ENCODE measurements around the gene FBL. TPM values are rescaled to one million over a fixed set of nuclear protein-coding genes. Genes with fewer than 3 reads are reported as not detected.
"Not testable (repeated sequence)": the region's sequence is repeated elsewhere in the genome, so short reads cannot be mapped to it uniquely, and the experiment has no call there.

The FBL gene
- total RNA-seq, 1 experiment from 2014 or later: 575 TPM

DNA sequence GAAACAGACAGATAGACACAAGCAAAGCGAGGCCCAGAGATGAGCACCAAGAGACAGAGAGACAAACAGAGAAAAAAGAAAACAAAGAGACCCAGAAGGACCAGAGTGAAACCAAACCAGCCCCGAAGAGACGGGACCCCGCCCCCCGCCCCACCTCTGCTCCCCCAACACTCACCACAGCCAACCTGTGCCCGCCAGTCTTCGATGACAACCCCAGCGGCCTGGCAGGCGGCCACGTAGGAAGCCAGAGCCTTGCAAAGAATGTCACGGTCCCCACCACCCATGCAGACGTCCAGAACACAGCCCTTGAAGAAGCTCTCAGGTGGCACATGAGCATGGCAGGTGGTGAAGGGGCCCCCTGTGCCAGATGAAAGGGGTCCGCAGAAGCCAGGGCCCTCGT is 31.3 kb upstream of the FBL start:
- not testable (repeated sequence) for DNase-seq (ENCODE audit: low spot score)

DNA sequence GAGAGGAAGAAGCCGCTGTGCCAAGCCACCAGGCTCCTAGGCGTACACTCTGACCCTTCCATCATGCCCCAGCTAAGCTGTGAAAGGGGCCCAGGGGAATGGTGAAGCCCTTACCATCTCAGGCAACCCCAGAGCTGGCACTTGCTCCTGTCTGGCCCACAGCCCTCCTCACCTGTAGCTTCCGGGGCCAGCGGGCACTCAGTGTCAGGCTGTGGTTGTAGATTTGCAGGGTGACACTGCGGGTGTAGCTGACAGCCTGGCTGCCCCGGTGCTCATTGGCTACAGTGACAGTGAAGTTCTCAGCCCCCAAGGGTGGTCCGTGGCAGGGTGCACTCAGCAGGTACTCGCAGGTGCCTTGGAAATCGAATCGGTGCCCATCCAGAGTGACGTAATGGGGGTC is 30.3 kb upstream of the FBL start:
- DNase-seq (ENCODE audit: low spot score): not testable (repeated sequence)

- peak; percentile 55 for DNase-seq (ENCODE audit: low spot score)
Measured at GRCh38 chr19:39875401-39875864, 29.3 kb upstream of the FBL start.

DNA sequence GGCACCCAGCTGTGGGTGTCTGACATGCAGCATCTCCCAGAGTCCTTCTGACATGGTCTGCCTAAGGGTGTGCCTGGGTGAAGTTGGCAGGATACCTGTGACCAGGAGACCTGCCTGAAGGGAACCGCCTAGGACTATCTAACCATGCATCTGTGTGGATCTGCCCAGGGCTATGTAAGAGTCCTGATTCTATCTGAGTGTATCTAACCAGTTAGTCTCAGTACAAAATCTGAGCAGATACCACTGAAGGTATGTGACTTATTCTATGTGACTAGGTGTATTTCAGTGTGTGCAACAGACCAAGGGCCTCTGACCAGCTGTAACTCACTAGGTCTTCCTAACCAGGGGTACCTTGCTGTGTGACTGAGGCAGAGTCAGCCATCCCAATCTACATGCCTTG is 28.2 kb upstream of the FBL start:
- no peak for DNase-seq (ENCODE audit: low spot score)

DNA sequence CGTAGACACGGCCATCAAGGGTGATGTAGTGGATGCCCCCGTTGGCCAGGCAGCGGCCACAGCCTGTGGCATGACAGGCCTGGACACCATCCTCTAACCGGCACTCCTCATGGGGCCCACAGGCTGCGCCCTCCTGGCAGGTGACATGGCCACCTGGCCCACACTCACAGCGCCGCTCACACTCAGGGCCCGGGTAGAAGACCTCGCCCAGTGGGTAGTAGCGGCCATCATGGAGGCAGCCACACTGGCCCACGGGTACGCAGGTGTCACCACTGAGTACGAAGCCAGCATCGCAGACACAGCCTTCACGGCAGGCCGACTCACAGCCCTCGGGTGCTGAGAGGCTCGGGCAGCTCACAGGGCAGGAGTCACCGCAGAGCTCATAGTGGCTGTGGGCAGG is 27.2 kb upstream of the FBL start:
- no peak for DNase-seq (ENCODE audit: low spot score)

DNA sequence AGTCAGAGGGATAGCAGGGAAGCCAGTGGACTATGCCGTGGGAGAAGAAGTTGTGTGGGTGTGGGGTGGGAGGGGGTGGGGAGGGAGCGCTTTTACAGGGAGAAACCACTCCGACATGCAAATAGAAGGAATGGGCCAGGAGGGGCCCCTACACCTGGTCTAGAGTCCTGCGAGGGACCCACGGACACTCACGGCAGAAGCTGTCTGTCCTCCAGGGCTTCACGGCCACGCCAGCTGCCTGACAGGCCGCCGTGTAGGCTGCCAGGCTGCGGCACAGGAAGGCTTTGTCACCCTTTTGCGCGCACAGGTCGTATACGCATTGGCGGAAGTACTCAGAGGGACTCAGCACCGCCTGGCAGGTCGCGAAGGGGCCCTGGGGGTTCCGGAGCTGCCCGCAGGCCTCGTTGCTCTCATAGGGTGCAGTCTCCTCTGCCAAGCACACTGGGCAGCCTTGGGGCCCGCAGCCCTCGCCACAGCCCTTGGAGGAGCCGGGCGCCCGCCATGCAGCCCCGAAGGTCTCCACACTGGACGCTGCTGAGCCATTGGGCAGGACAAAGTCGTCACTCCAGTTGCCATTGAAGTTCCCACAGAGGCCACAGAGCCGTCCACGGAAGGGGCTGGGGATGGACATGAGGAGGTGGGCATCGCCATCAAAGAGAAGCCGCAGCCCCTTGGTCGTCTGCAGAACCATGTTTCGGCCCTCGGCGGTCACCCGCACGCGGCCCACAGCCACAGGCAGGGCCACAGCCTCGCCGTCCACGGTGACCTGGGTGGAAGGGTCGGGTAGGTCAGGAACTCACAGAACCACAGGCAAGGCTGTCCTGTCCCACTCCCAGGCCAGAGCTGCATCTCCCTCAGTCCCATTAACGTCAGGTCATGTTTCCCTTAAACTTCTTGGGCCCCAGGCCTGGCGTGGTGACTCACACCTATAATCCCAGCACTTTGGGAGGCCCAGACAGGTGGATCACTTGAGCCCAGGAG is 26.0 kb upstream of the FBL start:
- no peak for DNase-seq (ENCODE audit: low spot score)

DNA sequence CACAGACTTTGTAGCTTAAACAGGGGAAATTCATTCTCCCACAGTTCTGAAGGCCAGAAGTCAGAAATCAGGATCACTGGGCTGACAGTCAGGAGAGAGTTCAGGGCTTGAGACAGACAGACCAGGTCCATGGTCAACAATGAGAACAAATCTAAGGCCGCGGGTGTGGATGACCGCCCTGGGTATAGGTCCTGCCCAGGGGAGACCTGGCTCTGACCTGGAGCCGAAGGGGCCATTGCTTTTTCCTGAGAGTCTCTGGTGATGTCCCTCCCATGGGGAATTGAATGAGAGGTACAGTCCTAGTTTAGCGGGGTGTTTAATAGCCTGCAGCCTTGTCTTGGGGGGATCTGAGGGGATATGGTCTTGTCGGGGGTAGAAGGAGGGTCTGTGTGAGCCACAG is 25.2 kb upstream of the FBL start:
- DNase-seq (ENCODE audit: low spot score): no peak

GRCh38 chr19:39870171-39870971 is 24.2 kb upstream of the FBL start:
- no peak for DNase-seq (ENCODE audit: low spot score)

GRCh38 chr19:39867952-39868351 is 21.8 kb upstream of the FBL start:
- no peak for DNase-seq (ENCODE audit: low spot score)

DNA sequence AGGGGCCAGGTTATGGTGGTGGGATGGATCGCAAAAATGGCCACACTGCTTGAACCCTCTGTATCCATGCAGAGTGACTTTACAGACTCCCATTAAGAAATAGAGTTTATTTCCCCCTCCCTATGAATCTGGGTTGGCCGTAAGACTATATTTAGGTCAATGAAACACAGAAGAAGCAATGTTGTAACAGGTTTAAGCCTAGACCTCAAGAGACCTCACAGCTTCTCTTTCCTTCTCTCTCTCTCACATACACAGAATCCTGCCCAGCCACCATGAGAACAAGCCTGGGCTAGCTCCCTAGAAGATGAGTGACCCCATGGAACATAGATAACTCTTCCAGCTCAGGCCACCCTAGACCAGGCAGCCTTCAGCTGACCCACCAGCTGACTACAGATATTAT is 21.0 kb upstream of the FBL start:
- DNase-seq (ENCODE audit: low spot score): no peak

DNA sequence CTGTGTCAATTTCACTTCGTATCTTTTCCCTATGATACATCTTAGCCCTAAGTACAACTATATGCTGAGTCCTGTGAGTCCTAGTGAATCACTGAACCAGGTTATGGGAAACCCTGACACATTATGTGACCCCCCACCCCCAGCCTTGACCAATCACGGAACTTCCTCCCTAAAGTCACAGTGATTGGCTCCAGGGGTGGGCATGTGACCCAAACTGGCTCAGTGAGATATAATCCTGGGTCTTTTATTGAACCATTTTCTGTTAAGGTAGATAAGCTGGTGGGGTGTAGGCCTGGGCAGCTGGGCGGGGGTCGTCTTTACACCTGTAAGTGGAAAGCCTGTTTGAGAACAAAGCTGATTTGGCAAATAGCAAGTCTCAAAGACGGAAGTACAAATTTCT is 19.8 kb upstream of the FBL start:
- no peak for DNase-seq (ENCODE audit: low spot score)

DNA sequence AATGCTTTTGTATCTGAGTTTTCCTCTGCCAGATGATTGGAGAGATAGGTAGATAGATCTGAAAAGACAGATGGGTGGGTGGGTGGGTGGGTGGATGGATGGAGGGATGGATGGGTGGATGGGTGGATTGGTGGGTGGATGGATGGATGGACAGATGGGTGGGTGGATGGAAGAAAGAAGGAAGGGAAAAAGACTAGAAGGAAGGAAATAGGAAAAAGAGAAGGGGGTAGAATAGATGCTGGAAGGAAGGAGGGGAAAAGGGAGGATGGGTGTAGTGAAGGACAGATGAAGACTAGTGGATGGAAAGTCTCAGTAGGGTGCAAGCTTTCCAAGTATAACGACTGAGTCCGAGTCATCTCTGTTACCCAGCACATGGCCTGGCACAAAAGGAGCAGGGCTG is 19.0 kb upstream of the FBL start:
- no peak for DNase-seq (ENCODE audit: low spot score)

- DNase-seq (ENCODE audit: low spot score): no peak
Measured at GRCh38 chr19:39864118-39864517, 17.9 kb upstream of the FBL start.

DNA sequence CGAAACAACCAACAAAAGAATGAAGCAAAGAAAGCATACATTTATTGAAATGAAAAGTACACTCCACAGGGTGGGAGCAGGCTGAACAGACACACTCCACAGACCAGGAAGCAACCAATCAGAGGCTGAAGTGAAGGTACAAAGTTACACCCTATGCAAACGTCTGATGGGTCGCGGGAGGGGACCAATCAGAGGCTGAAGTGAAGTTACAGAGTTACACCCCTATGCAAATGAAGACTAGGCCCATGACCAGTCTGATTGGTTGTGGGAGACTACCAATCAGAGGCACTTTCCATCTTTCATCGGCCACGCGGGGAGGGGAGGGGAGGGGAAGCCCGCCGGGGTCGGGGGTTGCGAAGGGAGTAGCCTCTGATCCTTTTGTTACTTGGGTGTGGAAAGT is 12.4 kb upstream of the FBL start:
- peak; percentile 14 for DNase-seq (ENCODE audit: low spot score)

GRCh38 chr19:39852882-39853281 is 6.7 kb upstream of the FBL start:
- no peak for DNase-seq (ENCODE audit: low spot score)

DNA sequence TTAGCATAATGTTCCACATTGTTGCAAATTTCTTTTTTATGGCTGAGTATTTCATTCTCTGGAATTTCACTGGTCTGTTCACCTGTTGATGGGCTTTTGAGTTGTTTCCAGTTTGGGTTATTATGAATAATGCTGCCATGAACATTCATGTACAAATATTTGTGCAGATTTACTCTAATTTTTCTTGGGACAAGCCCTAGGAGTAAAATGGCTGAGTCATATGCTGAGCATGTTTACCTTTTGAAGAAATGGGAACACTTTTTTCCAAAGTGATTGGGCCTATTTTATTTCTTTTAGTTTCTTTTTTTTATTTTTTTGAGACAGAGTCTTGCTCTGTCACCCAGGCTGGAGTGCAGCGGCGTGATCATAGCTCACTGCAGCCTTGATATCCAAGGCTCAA is 4.7 kb upstream of the FBL start:
- no peak for DNase-seq (ENCODE audit: low spot score)

- no peak for DNase-seq (ENCODE audit: low spot score)
Measured at GRCh38 chr19:39848392-39848791, 2.2 kb upstream of the FBL start.

DNA sequence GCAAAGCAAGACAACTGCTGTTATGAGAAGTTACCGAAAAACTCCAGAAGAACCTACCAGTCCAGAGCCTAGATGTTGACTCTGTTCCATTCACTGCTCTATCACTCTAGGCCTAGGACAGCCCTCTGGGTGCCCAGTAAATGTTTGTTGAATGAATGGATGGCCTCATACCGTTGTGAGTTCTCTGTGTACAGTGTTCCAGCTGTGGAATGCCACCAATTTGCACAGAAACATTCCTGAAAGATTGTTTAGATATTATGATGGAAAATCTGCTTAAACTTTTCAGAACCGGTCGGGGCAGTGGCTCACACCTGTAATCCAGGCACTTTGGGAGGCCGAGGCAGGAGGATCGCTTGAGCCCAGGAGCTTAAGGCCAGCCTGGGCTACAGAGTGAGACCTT is 1.3 kb upstream of the FBL start:
- DNase-seq (ENCODE audit: low spot score): no peak

GRCh38 chr19:39846678-39847486 is 703 bp upstream of the FBL start:
- peak; percentile 48 for DNase-seq (ENCODE audit: low spot score)

GRCh38 chr19:39845584-39845932 is 621 bp downstream of the FBL start:
- peak; percentile 67 for DNase-seq (ENCODE audit: low spot score)

GRCh38 chr19:39845172-39845571 is 1.0 kb downstream of the FBL start:
- peak; percentile 37 for DNase-seq (ENCODE audit: low spot score)

Measured in HT-29 (cell line).